Measurements from ENCODE around the gene SS18.

The SS18 gene

GRCh38 chr18:26002375-26002910 lies 88.0 kb downstream of the SS18 start:
- DNase-seq (ENCODE audit: low spot score) = no peak

GRCh38 chr18:25998461-25998860 lies 92.0 kb downstream of the SS18 start:
- no peak for DNase-seq (ENCODE audit: low spot score)

DNA sequence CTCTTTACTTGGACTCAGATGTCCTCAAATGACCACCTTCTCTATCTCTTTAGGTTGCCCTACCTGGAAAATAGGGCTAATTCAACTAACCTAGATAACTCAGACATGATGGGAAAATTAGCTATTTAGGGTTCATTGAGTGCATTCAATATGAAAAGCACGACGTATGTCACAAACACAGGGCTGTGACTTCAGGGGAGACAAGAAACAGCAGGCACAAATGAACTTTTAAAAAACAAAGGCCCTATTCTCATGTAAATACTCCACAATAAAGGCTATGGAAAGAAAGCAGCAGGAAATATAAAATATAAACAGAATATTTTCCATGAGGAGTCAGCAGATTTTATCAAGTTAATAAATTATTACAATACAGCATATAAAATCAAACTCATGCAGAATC lies 97.8 kb downstream of the SS18 start:
- no peak for DNase-seq (ENCODE audit: low spot score)

GRCh38 chr18:25990473-25990872 lies 99.9 kb downstream of the SS18 start:
- DNase-seq (ENCODE audit: low spot score) = no peak

- no peak for DNase-seq (ENCODE audit: low spot score)
These were observed 104.6 kb downstream of the SS18 start for GRCh38 chr18:25985707-25986394.

DNA sequence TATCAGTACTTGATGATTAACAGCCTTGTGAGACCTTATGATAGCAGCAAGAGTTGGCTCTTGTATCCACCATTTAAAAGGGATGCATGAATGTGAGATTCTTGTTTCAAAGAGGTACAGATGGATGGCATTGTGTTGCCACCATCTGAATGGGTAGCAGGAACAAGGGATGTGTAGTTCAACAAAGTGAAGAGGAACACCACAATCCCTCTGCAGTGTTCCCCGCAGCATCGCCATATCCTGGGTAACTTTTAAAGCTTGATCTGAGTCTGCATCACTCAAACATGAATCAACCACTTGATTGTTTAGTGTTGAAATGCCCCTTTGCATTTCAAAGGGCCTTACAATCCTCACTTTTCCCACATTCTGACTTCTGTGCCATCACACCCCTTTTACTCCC lies 106.7 kb downstream of the SS18 start:
- DNase-seq (ENCODE audit: low spot score) = no peak

DNA sequence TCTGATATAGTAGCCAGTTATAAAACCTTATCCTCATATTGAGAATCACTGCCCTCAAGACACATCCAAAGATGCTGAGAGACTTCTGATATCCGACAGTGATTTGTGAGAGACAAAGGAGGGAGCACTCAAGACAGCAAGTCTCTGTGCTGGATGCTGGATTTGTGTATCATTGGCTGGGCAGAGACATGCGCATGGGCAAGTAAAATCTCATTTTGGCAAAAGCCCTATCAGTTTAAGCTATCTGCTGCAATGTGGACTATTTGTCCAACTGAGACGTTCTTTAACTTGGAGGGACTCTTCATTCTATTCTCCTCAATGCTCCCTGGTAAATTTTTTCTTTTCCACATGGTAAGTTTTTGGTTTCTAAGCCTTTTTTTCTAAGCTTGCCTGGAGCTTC lies 107.5 kb downstream of the SS18 start:
- DNase-seq (ENCODE audit: low spot score) = no peak

DNA sequence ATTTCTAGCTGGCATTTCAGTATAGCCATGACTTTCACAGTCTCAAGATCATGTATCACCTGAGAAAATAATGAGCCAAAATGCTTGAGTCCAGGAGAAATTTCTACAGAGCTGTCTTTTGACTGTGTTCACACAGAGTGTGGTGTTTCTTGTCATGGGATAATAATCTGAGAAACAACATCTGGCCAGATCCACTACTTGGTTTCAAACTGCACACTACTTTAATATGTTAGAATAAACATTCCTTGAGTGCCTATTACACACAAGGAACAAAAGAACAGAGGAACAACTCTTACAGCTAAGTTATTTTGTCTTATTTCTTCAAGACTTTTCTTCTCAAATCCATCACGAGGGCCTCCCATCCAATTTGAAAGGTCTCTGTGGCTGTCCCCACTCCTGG lies 108.3 kb downstream of the SS18 start:
- no peak for DNase-seq (ENCODE audit: low spot score)

- DNase-seq (ENCODE audit: low spot score) = no peak
These were observed 110.9 kb downstream of the SS18 start for GRCh38 chr18:25979369-25980040.

DNA sequence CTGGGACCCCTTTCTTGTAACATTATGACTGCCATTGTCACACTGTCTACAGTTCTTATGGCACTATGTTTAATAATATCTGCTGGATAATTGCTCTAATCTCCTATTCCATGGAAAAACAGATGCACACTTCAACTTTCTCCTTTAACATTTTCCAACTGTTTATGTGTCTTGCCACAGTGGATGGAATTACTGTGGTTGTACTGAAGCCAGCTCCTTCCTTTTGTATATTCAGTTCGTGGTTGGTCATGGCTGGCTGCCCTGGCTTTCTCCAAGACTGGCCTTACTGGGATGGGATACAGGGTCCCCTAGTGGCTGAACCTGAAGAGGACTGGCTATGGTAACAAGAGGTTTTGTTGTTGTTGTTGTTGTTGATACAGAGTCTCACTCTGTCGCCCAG lies 113.9 kb downstream of the SS18 start:
- DNase-seq (ENCODE audit: low spot score) = no peak

DNA sequence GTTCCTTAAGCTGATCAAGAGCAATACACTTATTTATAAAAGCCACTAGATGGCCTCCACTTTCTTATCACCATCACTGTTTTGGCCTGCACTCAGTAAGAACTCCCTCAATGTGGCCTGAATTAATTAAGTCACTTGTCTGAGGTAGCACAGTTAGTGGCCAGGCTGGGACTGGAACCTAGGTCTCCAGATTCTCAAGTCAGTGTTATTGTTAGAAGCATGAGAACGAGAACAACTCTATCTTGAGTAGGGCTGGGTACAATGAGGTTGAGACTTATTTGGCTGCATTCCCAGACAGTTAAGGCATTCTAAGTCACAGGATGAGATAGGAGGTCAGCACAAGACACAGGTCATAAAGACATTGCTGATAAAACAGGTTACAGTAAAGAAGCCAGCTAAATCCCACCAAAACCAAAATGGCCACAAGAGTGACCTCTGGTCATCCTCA lies 115.8 kb downstream of the SS18 start:
- DNase-seq (ENCODE audit: low spot score) = no peak
